ENCODE results near the gene MPRIP. TPM values are rescaled to one million over a fixed set of nuclear protein-coding genes. Genes with fewer than 3 reads are reported as not detected.

The MPRIP gene
- polyA plus RNA-seq, 1 donor (not counting 4 experiments of a cell fraction or from before 2014, with no cell fraction given): 113 TPM

GRCh38 chr17:17173921-17174320 lies 131.7 kb downstream of the MPRIP start:
- FAIRE-seq (no peak), DNase-seq (ENCODE audit: low read depth, low spot score) (no peak)

GRCh38 chr17:17175340-17175739 lies 133.1 kb downstream of the MPRIP start:
- Histone ChIP-seq H3K9ac (ENCODE audit: control insufficient read depth, extremely low read depth, insufficient read depth, low read length) (no peak overlapping the region), H3K9me3 (ENCODE audit: control insufficient read depth, low read depth, low read length) (no peaks in the 10 kb centered on the region), H3K4me2 (ENCODE audit: control insufficient read depth, extremely low read depth, insufficient read depth, low read depth, low read length) (no peak overlapping the region), H3K4me3 (ENCODE audit: control insufficient read depth in 2 of 3, extremely low read depth in 1 of 3, insufficient read depth in 2 of 3, low read depth in 1 of 3, low read length in 3 of 3) (no peak overlapping the region), H3K27ac (ENCODE audit: control insufficient read depth, insufficient read depth, low read length) (no peak overlapping the region), H2AFZ (ENCODE audit: control insufficient read depth, low read length) (no peak overlapping the region), H4K20me1 (ENCODE audit: control insufficient read depth, extremely low read depth, insufficient read depth, low read length) (no peaks in the 10 kb centered on the region), H3K4me1 (ENCODE audit: control insufficient read depth, extremely low read depth, insufficient read depth, low read length) (peaks cover 3% of the 10 kb centered on the region), H3K79me2 (ENCODE audit: control insufficient read depth, insufficient read depth, low read length) (no peaks in the 10 kb centered on the region), H3K36me3 (ENCODE audit: control insufficient read depth in 2 of 2, extremely low read depth in 1 of 2, insufficient read depth in 2 of 2, low read length in 2 of 2) (peaks cover 62 to 65% of the 10 kb centered on the region in 2 experiments), H3K9me1 (ENCODE audit: control insufficient read depth, extremely low read depth, insufficient read depth, low read length) (no peaks in the 10 kb centered on the region), H3K27me3 (ENCODE audit: control insufficient read depth, extremely low read depth, insufficient read depth, low read length) (no peaks in the 10 kb centered on the region)
- no peak for DNase-seq (ENCODE audit: low read depth, low spot score)
- dilution Hi-C loops (cut with MboI; ENCODE audit: extremely low pct_ligation_motif_present, low sequenced_read_pairs): no loop called here
- TF ChIP-seq EZH2 (IDR thresholded peaks at IDR 0.05; ENCODE audit: low read length) (no peak), CTCF (optimal IDR thresholded peaks at IDR 0.05 in 1 of 3, IDR thresholded peaks at IDR 0.05 in 1 of 3, conservative IDR thresholded peaks at IDR 0.05 in 1 of 3; ENCODE audit: extremely low read depth in 1 of 3, insufficient read depth in 2 of 3, low read length in 3 of 3) (no peak)
- no peak for FAIRE-seq

More at GRCh38 chr17:17173921-17174320, 131.7 kb downstream of the MPRIP start:
- H3K27me3 ChIP-seq (ENCODE audit: control insufficient read depth, extremely low read depth, insufficient read depth, low read length): no peaks in the 10 kb centered on the region
- H3K4me3 ChIP-seq (ENCODE audit: control insufficient read depth in 2 of 3, extremely low read depth in 1 of 3, insufficient read depth in 2 of 3, low read depth in 1 of 3, low read length in 3 of 3): no peak overlapping the region
- TF ChIP-seq CTCF (optimal IDR thresholded peaks at IDR 0.05 in 1 of 3, IDR thresholded peaks at IDR 0.05 in 1 of 3, conservative IDR thresholded peaks at IDR 0.05 in 1 of 3; ENCODE audit: extremely low read depth in 1 of 3, insufficient read depth in 2 of 3, low read length in 3 of 3): no peak
- no peak for TF ChIP-seq EZH2 (IDR thresholded peaks at IDR 0.05; ENCODE audit: low read length)
- H3K9me1 ChIP-seq (ENCODE audit: control insufficient read depth, extremely low read depth, insufficient read depth, low read length): no peaks in the 10 kb centered on the region
- H3K36me3 ChIP-seq (ENCODE audit: control insufficient read depth in 2 of 2, extremely low read depth in 1 of 2, insufficient read depth in 2 of 2, low read length in 2 of 2): peaks cover 57 to 64% of the 10 kb centered on the region in 2 experiments
- H2AFZ ChIP-seq (ENCODE audit: control insufficient read depth, low read length): no peak overlapping the region
- H3K4me1 ChIP-seq (ENCODE audit: control insufficient read depth, extremely low read depth, insufficient read depth, low read length): peaks cover 6% of the 10 kb centered on the region
- no peaks in the 10 kb centered on the region for H3K79me2 ChIP-seq (ENCODE audit: control insufficient read depth, insufficient read depth, low read length)
- H3K4me2 ChIP-seq (ENCODE audit: control insufficient read depth, extremely low read depth, insufficient read depth, low read depth, low read length): no peak overlapping the region
- no peaks in the 10 kb centered on the region for H3K9me3 ChIP-seq (ENCODE audit: control insufficient read depth, low read depth, low read length)
- no peak overlapping the region for H3K9ac ChIP-seq (ENCODE audit: control insufficient read depth, extremely low read depth, insufficient read depth, low read length)
- H3K27ac ChIP-seq (ENCODE audit: control insufficient read depth, insufficient read depth, low read length): no peak overlapping the region
- H4K20me1 ChIP-seq (ENCODE audit: control insufficient read depth, extremely low read depth, insufficient read depth, low read length): no peaks in the 10 kb centered on the region
- dilution Hi-C loops (cut with MboI; ENCODE audit: extremely low pct_ligation_motif_present, low sequenced_read_pairs): no loop called here
